Peyer's patch (tissue), 4 donors: Measurements from ENCODE around the gene KIAA0930. TPM values are rescaled to one million over a fixed set of nuclear protein-coding genes. Genes with fewer than 3 reads are reported as not detected.

ENCODE experiments used
- DNase-seq, 3 donors: peaks; one replicate each; pipeline ENCODE4 v3.0.0-alpha.2; 2017 to 2019
- H3K27ac ChIP-seq, 4 donors: fragments of 200-600 bp; sonication (generic); one replicate each; pipeline ENCODE4 v1.5.1; 2016 to 2019
- H3K27me3 ChIP-seq, 2 donors: fragments of 200-600 bp; sonication (generic); one replicate each; pipeline ENCODE4 v1.5.1; 2019
- H3K36me3 ChIP-seq, 3 donors: fragments of 200-600 bp; sonication (generic); one replicate each; pipeline ENCODE4 v1.5.1; 2016 to 2019
- H3K4me1 ChIP-seq, 4 donors: fragments of 200-600 bp; sonication (generic); one replicate each; pipeline ENCODE4 v1.5.1; 2016 to 2019
- H3K4me3 ChIP-seq, 4 donors: fragments of 200-600 bp; sonication (generic); 1 replicate in 3 of 4; 2 replicates in 1 of 4; pipeline ENCODE4 v1.5.1; 2016 to 2019; ENCODE audit warnings: mild to moderate bottlenecking in 1 of 4
- H3K9me3 ChIP-seq, 4 donors: fragments of 200-600 bp; sonication (generic); one replicate each; pipeline ENCODE4 v1.5.1; 2016 to 2019; ENCODE audit warnings: mild to moderate bottlenecking in 1 of 4
- CTCF ChIP-seq, 6 experiments: fragments of 450-650 bp in 4 of 6; fragments of 200-600 bp in 2 of 6; sonication (generic) in 1 of 6; IDR thresholded peaks; one replicate each; pipeline ENCODE4 v1.5.1; 2017 to 2019; ENCODE audit warnings: antibody characterized with exemption in 6 of 6, mild to moderate bottlenecking in 3 of 6, moderate library complexity in 1 of 6
- POLR2A ChIP-seq, 2 donors: fragments of 450-650 bp; IDR thresholded peaks; one replicate each; pipeline ENCODE4 v1.5.1; 2017; ENCODE audit warnings: antibody characterized with exemption in 2 of 2, mild to moderate bottlenecking in 2 of 2, moderate library complexity in 2 of 2
- total RNA-seq, 4 donors: library from RNA; depleted of rRNA; stranded (reverse); fragments of >200 nt; gene quantifications; one replicate each; pipeline ENCODE4 v1.1.0, GENCODE V29; 2016

Gene KIAA0930
- total RNA-seq, 4 donors from 2014 or later = 21.2 to 41.3 (median 27.8) TPM

DNA sequence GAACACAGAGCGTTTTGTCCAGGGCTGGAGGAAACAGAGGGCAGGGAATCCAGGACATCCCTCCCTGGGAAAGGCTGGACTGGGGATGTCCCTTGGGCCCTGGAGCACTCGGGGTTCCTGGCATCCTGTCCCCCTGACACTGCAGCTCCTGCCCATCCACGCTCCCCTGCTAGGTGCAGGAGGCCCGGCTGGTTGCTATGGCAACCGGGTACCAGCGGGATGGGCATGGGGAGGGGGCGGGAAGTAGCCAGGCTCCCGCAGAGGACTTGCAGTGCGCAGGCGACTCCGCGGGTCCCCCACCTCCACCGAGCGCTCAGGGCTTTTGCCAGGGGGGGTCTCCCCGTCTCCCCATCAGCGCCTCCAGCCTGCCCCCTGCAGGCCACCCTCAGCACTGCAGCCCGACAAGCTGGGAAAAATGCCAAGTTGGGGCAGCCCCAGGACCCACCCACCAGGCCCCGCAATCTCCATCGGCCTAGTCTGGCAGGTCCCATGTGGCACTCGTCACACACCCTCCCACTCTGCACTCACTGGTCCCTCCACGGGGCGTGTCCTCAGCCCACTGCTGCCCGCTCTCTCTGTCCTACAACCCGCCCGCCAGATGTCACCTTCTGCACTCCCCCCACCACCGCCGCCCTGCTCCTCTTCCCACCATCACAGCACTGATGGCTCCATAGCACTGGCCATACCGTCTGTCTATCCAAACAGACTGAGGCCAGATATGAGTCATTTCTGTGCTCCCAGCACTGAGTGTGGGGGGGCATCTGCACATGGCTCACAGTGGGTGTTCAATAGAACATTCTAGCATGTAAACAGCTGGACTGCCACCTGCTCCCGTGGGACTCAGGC lies 31.5 kb downstream of the KIAA0930 start:
- H3K9me3 ChIP-seq = no peaks in the 10 kb centered on the region
- no peak overlapping the region for H3K27ac ChIP-seq
- peak in 1 of 3 donors; percentile 54 for DNase-seq
- TF ChIP-seq CTCF (IDR thresholded peaks at IDR 0.05) (peak in 4 of 6 experiments; percentile 40 to 49 (median 46)), POLR2A (IDR thresholded peaks at IDR 0.05) (no peak)
- no peaks in the 10 kb centered on the region for H3K27me3 ChIP-seq
- H3K4me3 ChIP-seq = no peak overlapping the region
- peaks cover 0 to 14% (median 2%) of the 10 kb centered on the region in 4 donors for H3K4me1 ChIP-seq
- peaks cover 0 to 31% (median 0%) of the 10 kb centered on the region in 3 donors for H3K36me3 ChIP-seq

GRCh38 chr22:45208696-45208992 lies 32.0 kb downstream of the KIAA0930 start:
- peak in 1 of 3 donors; percentile 22 for DNase-seq
- TF ChIP-seq POLR2A (IDR thresholded peaks at IDR 0.05) = no peak
- TF ChIP-seq CTCF (IDR thresholded peaks at IDR 0.05) = no peak
- H3K27me3 ChIP-seq = no peaks in the 10 kb centered on the region
- H3K9me3 ChIP-seq = no peaks in the 10 kb centered on the region
- H3K27ac ChIP-seq = no peak overlapping the region
- H3K36me3 ChIP-seq = peaks cover 0 to 36% (median 0%) of the 10 kb centered on the region in 3 donors
- no peak overlapping the region for H3K4me3 ChIP-seq
- peaks cover 0 to 14% (median 1%) of the 10 kb centered on the region in 4 donors for H3K4me1 ChIP-seq

GRCh38 chr22:45207981-45208664 lies 32.6 kb downstream of the KIAA0930 start:
- DNase-seq = peak in 1 of 3 donors; percentile 19
- H3K4me1 ChIP-seq = peaks cover 0 to 12% (median 0%) of the 10 kb centered on the region in 4 donors
- no peaks in the 10 kb centered on the region for H3K9me3 ChIP-seq
- no peak overlapping the region for H3K27ac ChIP-seq
- H3K36me3 ChIP-seq = peaks cover 0 to 41% (median 0%) of the 10 kb centered on the region in 3 donors
- TF ChIP-seq POLR2A (IDR thresholded peaks at IDR 0.05) (no peak), CTCF (IDR thresholded peaks at IDR 0.05) (no peak)
- H3K4me3 ChIP-seq = no peak overlapping the region
- no peaks in the 10 kb centered on the region for H3K27me3 ChIP-seq

DNA sequence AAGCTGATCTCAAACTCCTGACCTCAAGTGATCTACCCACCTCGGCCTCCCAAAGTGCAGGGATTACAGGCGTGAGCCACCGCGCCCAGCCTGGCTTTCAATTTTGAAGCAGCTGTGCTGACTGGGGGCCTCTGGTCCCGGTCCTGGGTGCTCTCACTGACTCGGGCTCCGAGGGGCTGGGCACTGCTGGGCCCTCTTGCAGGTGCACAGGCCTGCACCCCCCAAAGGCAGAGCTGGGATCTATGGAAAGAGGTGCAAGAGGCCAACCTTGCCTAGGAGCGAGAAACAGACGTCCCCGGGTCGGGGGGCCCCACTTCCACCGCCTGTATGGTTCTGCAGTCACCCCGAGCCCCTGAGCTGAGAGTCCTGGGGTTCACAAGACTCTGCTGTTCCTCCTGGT lies 33.2 kb downstream of the KIAA0930 start:
- H3K4me1 ChIP-seq = peaks cover 0 to 11% (median 0%) of the 10 kb centered on the region in 4 donors
- H3K4me3 ChIP-seq = no peak overlapping the region
- peaks cover 0 to 47% (median 0%) of the 10 kb centered on the region in 3 donors for H3K36me3 ChIP-seq
- H3K27me3 ChIP-seq = no peaks in the 10 kb centered on the region
- no peak for TF ChIP-seq POLR2A (IDR thresholded peaks at IDR 0.05)
- no peak for TF ChIP-seq CTCF (IDR thresholded peaks at IDR 0.05)
- H3K9me3 ChIP-seq = no peaks in the 10 kb centered on the region
- no peak overlapping the region for H3K27ac ChIP-seq
- peak in 1 of 3 donors; percentile 34 for DNase-seq

DNA sequence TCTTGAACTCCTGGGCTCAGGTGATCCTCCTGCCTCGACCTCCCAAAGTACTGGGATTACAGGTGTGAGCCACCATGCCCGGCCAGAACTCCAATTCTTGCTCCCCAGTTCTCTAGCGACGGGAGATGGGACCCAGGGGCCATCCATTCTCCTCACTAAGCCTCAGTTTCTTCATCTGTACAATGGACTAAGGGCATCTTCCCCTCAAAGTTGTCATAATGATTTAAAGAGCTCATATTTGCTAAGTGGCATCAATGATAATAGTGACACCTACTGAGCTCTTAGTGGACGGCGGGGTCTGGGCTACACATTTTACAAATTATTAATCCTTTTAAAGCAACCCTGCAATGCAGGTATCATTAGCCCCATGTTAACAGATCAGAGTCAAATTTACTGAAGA lies 34.5 kb downstream of the KIAA0930 start:
- H3K4me1 ChIP-seq = peaks cover 0 to 13% (median 0%) of the 10 kb centered on the region in 4 donors
- H3K36me3 ChIP-seq = peaks cover 0 to 54% (median 0%) of the 10 kb centered on the region in 3 donors
- TF ChIP-seq POLR2A (IDR thresholded peaks at IDR 0.05) = no peak
- H3K27ac ChIP-seq = no peak overlapping the region
- H3K4me3 ChIP-seq = no peak overlapping the region
- no peaks in the 10 kb centered on the region for H3K9me3 ChIP-seq
- DNase-seq = no peak
- H3K27me3 ChIP-seq = no peaks in the 10 kb centered on the region
